Calu3 (cell line): ENCODE results near the gene ERC2. TPM values are rescaled to one million over a fixed set of nuclear protein-coding genes. Genes with fewer than 3 reads are reported as not detected.

Experiments used
- BruUV-seq: library from RNA; stranded (reverse); fragments of 400-500 nt; replicated peaks from 2 replicates; lab custom pipeline; 2021; lab: Mats Ljungman, UMichigan
- CTCF ChIA-PET: fragments of 300-600 bp; sonication (Branson Sonifier 250); formaldehyde crosslinking; loops from one replicate; lab custom pipeline; 2022; ENCODE audit warnings: antibody characterized with exemption; lab: Charles Lee
- DNase-seq: peaks from one replicate; pipeline ENCODE4 v3.0.0; 2022
- H3K27ac Mint-ChIP-seq: one replicate; pipeline ENCODE4 v1.8.0; 2022; ENCODE audit warnings: mixed read lengths; ENCODE audit not compliant: unreplicated experiment
- H3K27me3 Mint-ChIP-seq: one replicate; pipeline ENCODE4 v1.8.0; 2022; ENCODE audit warnings: mixed read lengths; ENCODE audit not compliant: unreplicated experiment
- H3K36me3 Mint-ChIP-seq: one replicate; pipeline ENCODE4 v1.8.0; 2022; ENCODE audit warnings: mild to moderate bottlenecking, moderate library complexity, mixed read lengths; ENCODE audit not compliant: insufficient read depth, unreplicated experiment
- H3K4me1 Mint-ChIP-seq: one replicate; pipeline ENCODE4 v1.8.0; 2022; ENCODE audit warnings: mild to moderate bottlenecking, low read depth, mixed read lengths; ENCODE audit not compliant: unreplicated experiment
- H3K4me3 Mint-ChIP-seq: one replicate; pipeline ENCODE4 v1.8.0; 2022; ENCODE audit warnings: mild to moderate bottlenecking, low read depth, moderate library complexity, mixed read lengths; ENCODE audit not compliant: unreplicated experiment
- H3K9me3 Mint-ChIP-seq: one replicate; pipeline ENCODE4 v1.8.0; 2022; ENCODE audit warnings: low read depth, mixed read lengths; ENCODE audit not compliant: unreplicated experiment
- CTCF ChIP-seq: fragments of 200-600 bp; IDR thresholded peaks from one replicate; pipeline ENCODE4 v1.8.0; 2022; ENCODE audit warnings: antibody characterized with exemption; ENCODE audit not compliant: unreplicated experiment
- intact Hi-C: fragments of 100-400 bp; cut with micrococcal nuclease; formaldehyde crosslinking; loops from one replicate; pipeline ENCODE4 v1.10.0; 2022; ENCODE audit not compliant: unreplicated experiment
- total RNA-seq: library from RNA; stranded (reverse); gene quantifications from 2 replicates; pipeline ENCODE4 v1.2.3, GENCODE V29; 2022

Gene ERC2
- total RNA-seq, 1 experiment from 2014 or later: 0.73 TPM

- H3K4me1 Mint-ChIP-seq: no peaks in the 10 kb centered on the region
- no peak for DNase-seq
- no peak overlapping the region for H3K4me3 Mint-ChIP-seq
- H3K9me3 Mint-ChIP-seq: no peaks in the 10 kb centered on the region
- CTCF ChIA-PET: no interaction called here
- BruUV-seq: no TSS peak
- H3K36me3 Mint-ChIP-seq: no peaks in the 10 kb centered on the region
- no peak overlapping the region for H3K27ac Mint-ChIP-seq
- intact Hi-C loops: no loop called here
- peaks cover 31% of the 10 kb centered on the region for H3K27me3 Mint-ChIP-seq
- no peak for TF ChIP-seq CTCF
Observed at GRCh38 chr3:56196700-56197099, 271.6 kb downstream of the ERC2 start.

- DNase-seq: no peak
- no TSS peak for BruUV-seq
- no peaks in the 10 kb centered on the region for H3K36me3 Mint-ChIP-seq
- TF ChIP-seq CTCF: no peak
- H3K4me1 Mint-ChIP-seq: no peaks in the 10 kb centered on the region
- peaks cover 34% of the 10 kb centered on the region for H3K27me3 Mint-ChIP-seq
- H3K9me3 Mint-ChIP-seq: no peaks in the 10 kb centered on the region
- intact Hi-C loops: no loop called here
- no peak overlapping the region for H3K4me3 Mint-ChIP-seq
- CTCF ChIA-PET: no interaction called here
- H3K27ac Mint-ChIP-seq: no peak overlapping the region
Observed at GRCh38 chr3:56193519-56193918, 274.7 kb downstream of the ERC2 start.

- Mint-ChIP-seq H3K36me3 (no peaks in the 10 kb centered on the region), H3K4me3 (no peak overlapping the region), H3K27me3 (peaks cover 44% of the 10 kb centered on the region), H3K9me3 (no peaks in the 10 kb centered on the region), H3K27ac (no peak overlapping the region), H3K4me1 (no peaks in the 10 kb centered on the region)
- no peak for TF ChIP-seq CTCF
- BruUV-seq: no TSS peak
- CTCF ChIA-PET: no interaction called here
- no peak for DNase-seq
- intact Hi-C loops: no loop called here
Observed at GRCh38 chr3:56192001-56192400, 276.3 kb downstream of the ERC2 start.

- H3K4me3 Mint-ChIP-seq: no peak overlapping the region
Observed at GRCh38 chr3:56190771-56191305, 277.4 kb downstream of the ERC2 start.

More at GRCh38 chr3:56190771-56191305, 277.4 kb downstream of the ERC2 start:
- H3K27ac Mint-ChIP-seq: no peak overlapping the region
- CTCF ChIA-PET: no interaction called here
- H3K27me3 Mint-ChIP-seq: peaks cover 48% of the 10 kb centered on the region
- no TSS peak for BruUV-seq
- no peaks in the 10 kb centered on the region for H3K36me3 Mint-ChIP-seq
- no peak for TF ChIP-seq CTCF
- no peaks in the 10 kb centered on the region for H3K9me3 Mint-ChIP-seq
- no peaks in the 10 kb centered on the region for H3K4me1 Mint-ChIP-seq
- DNase-seq: no peak
- intact Hi-C loops: no loop called here
